Spinal cord (tissue), 10 donors: Measurements from ENCODE around the gene ASTE1. TPM values are rescaled to one million over a fixed set of nuclear protein-coding genes. Genes with fewer than 3 reads are reported as not detected.

Source experiments
- DNase-seq, 6 donors: peaks; one replicate each; pipeline versions ENCODE4 v3.0.0 to v3.0.0-alpha.2; 2013 to 2015; ENCODE audit warnings: low spot score in 6 of 6, low read depth in 4 of 6
- H3K27ac ChIP-seq: one replicate; pipeline ENCODE4 v1.5.1; 2013; ENCODE audit warnings: low read depth, low read length, control low read depth
- H3K27me3 ChIP-seq: one replicate; pipeline ENCODE4 v1.6.1; 2013; ENCODE audit warnings: low read length; ENCODE audit not compliant: control insufficient read depth, insufficient read depth
- H3K36me3 ChIP-seq: one replicate; pipeline ENCODE4 v1.6.1; 2013; ENCODE audit warnings: low read length; ENCODE audit not compliant: control insufficient read depth, insufficient read depth
- H3K4me1 ChIP-seq: one replicate; pipeline ENCODE4 v1.6.1; 2013; ENCODE audit warnings: low read length; ENCODE audit not compliant: control insufficient read depth, insufficient read depth
- H3K4me3 ChIP-seq: one replicate; pipeline ENCODE4 v1.5.1; 2013; ENCODE audit warnings: low read depth, low read length, control low read depth
- H3K9me3 ChIP-seq: one replicate; pipeline ENCODE4 v1.6.1; 2013; ENCODE audit warnings: low read length; ENCODE audit not compliant: control insufficient read depth, insufficient read depth
- WGBS: methylation state at CpG from one replicate; pipeline ENCODE4 v1.1.5; 2013; ENCODE audit warnings: missing lambda C conversion rate; ENCODE audit not compliant: insufficient coverage; 5-methylcytosine and 5-hydroxymethylcytosine counted together
- long read RNA-seq, 4 donors: transcript quantifications; one replicate each; lab custom pipeline, GENCODE V29; 2026
- polyA plus RNA-seq, 2 donors: library from polyadenylated mRNA; unstranded; fragments of 120-200 nt; gene quantifications; one replicate each; pipeline ENCODE4 v1.2.1, GENCODE V29; 2013; ENCODE audit not compliant: insufficient read length in 2 of 2
- total RNA-seq, 2 donors: library from RNA; depleted of rRNA in 1 of 2; stranded (reverse); fragments of 120-200 nt in 1 of 2; fragments of >200 nt in 1 of 2; gene quantifications; one replicate each; pipeline versions ENCODE4 v1.2.3 to v1.2.4, GENCODE V29; 2013 to 2014
- donor health status: healthy.

ASTE1 gene
- 10 to 100 TPM in 1 of 2 donors, 1 to 10 TPM in 1; 9.7 to 13.2 TPM for total RNA-seq
- 10 to 100 TPM in 1 of 2 donors, 1 to 10 TPM in 1; 9.0 to 11.9 TPM for polyA plus RNA-seq
- long read RNA-seq, donor 1, partial matches to known transcripts = 10 of 11 reads
- long read RNA-seq, donor 1, other reads (novel, unspliced or antisense) = 0 of 11 reads
- long read RNA-seq, donor 2, partial matches to known transcripts = 0 of 1 reads
- long read RNA-seq, donor 2, other reads (novel, unspliced or antisense) = 0 of 1 reads
- long read RNA-seq, donor 3, partial matches to known transcripts = 0 of 1 reads
- long read RNA-seq, donor 3, other reads (novel, unspliced or antisense) = 0 of 1 reads
- long read RNA-seq, donor 4, partial matches to known transcripts = 41 of 44 reads
- long read RNA-seq, donor 4, other reads (novel, unspliced or antisense) = 0 of 44 reads

DNA sequence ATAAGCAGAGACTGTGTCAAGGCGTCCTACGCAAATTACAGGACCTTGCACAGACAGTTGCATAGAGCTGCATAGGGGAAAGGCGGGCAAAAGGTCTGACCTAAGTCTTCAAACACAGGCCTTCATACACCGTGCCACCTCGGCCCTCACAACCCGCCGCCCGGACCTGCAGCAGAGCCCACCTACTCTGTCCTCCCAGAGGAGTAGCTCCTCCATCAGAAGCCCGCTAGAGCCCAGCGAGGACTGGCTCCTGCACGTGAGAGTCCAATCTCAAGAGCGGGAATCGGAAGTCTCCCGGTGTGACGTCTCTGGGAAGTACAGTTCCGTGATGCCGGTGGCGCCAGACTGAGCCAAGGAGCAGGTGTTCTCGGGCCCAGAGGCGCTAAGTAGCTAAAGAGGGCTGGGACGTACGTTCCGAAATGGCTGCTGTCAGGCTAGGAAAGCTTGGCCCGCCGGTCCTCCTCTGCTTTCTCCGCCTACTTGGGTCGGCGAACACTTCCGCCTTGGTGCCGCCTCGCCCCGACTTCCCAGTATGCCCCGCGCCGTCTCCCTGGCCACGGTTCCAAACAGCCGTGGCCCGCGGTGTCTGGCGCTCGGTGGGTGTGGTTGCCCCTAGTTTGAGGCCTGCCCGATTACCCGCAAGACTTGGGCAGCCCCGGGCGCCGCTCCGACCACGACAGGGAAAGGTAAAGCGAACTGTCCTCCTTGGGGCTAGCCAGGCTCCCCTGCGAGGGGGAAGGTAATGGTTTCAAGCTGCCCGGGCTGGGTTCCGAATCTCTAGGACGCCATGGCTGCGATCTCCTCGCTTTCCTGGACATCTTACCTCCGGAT lies at the start of gene ASTE1, which contains the start of gene NEK11:
ASTE1 (minus strand) TSS at position 505 of the 831 bp plus-strand sequence. CDS start 1,519 bp downstream, outside the sequence.
NEK11 (plus strand) TSS at position 557 of the 831 bp plus-strand sequence. CDS start 2,832 bp downstream, outside the sequence.
- Histone ChIP-seq H3K27ac (peak within 1 kb of the TSS; percentile 77), H3K4me3 (peak within 1 kb of the TSS; percentile 90), H3K9me3 (no peaks in the 10 kb centered on the region), H3K36me3 (peaks cover 3% of the 10 kb centered on the region), H3K4me1 (peaks cover 4% of the 10 kb centered on the region), H3K27me3 (no peaks in the 10 kb centered on the region)
- under 1% methylated on average over 53 of the region's 56 CpGs for WGBS
- DNase-seq = peak; percentile 71 to 95 (median 82)

DNA sequence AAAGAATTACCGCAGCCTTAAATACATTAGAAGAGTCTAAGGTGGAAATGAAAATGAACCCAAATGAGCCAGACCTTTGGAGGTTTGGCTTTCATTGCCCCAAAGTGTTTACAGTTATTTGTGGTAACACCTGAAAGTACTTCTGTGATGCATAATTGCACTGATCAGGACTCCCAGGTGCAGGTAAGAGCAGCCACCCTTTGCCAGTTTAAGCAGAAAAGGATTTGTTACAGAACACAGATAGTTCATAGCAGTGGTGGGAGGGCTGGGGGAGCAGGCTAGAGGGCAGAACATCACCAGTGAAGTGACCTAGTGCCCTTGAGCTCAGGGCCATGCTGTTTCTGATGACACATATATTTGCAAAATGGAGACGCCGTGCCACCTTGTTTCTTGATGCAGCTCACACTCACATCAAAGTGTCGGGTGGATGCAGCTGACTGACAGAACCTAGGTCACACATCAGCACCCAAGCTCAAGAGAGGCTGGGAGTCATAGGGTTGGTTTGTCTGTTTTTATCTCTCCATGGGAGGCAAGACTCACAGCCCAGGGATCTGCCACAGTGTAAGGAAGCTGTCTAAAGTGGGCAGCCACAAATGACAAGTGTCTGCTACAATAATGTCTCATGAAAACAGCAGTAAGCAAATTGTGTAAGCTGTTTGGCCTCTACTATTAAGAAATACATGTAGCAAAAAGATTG lies 49.2 kb upstream of the ASTE1 start:
- Histone ChIP-seq H3K27ac (no peak overlapping the region), H3K36me3 (no peaks in the 10 kb centered on the region), H3K27me3 (no peaks in the 10 kb centered on the region), H3K4me3 (no peak overlapping the region), H3K4me1 (no peaks in the 10 kb centered on the region), H3K9me3 (no peaks in the 10 kb centered on the region)
- no peak for DNase-seq
- 70% methylated on average over 2 of the region's 4 CpGs for WGBS

GRCh38 chr3:131072845-131073244 lies 46.2 kb upstream of the ASTE1 start:
- Histone ChIP-seq H3K4me1 (no peaks in the 10 kb centered on the region), H3K4me3 (no peak overlapping the region), H3K36me3 (no peaks in the 10 kb centered on the region), H3K27me3 (no peaks in the 10 kb centered on the region), H3K9me3 (no peaks in the 10 kb centered on the region), H3K27ac (no peak overlapping the region)
- no peak for DNase-seq
- 70% methylated on average over 2 of the region's 2 CpGs for whole genome bisulfite sequencing

- no peaks in the 10 kb centered on the region for H3K27me3 ChIP-seq
- H3K27ac ChIP-seq = no peak overlapping the region
- no peaks in the 10 kb centered on the region for H3K9me3 ChIP-seq
- no peak overlapping the region for H3K4me3 ChIP-seq
- H3K36me3 ChIP-seq = no peaks in the 10 kb centered on the region
- no CpG with 5 or more reads among the region's 2 CpGs for WGBS
- H3K4me1 ChIP-seq = no peaks in the 10 kb centered on the region
- no peak for DNase-seq
Observed at GRCh38 chr3:131072099-131072559, 45.5 kb upstream of the ASTE1 start.

DNA sequence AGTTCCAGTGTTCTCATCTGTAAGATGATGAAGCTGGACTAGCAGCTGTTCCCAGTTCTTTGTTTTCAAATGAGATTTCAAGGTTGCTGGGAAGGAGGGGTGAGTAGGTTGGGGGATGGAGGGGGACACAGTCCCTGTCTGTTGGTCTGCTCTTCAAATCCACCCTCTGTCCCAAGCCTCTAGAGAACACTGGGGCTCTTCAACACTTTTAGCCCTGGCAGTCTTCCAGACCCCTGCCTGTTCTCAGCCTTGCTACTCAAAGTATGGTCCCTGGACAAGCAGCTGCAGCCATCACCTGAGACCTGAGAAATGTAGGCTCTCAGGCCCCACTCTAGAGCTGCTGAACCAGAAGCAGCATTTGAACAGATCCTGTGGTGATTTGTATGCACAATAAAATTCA lies 41.4 kb upstream of the ASTE1 start:
- H3K36me3 ChIP-seq = no peaks in the 10 kb centered on the region
- no peaks in the 10 kb centered on the region for H3K4me1 ChIP-seq
- DNase-seq = peak in 1 of 6 donors; percentile 19
- H3K4me3 ChIP-seq = no peak overlapping the region
- H3K27me3 ChIP-seq = no peaks in the 10 kb centered on the region
- no peak overlapping the region for H3K27ac ChIP-seq
- no peaks in the 10 kb centered on the region for H3K9me3 ChIP-seq

- Histone ChIP-seq H3K27me3 (no peaks in the 10 kb centered on the region), H3K4me1 (no peaks in the 10 kb centered on the region), H3K36me3 (no peaks in the 10 kb centered on the region), H3K9me3 (no peaks in the 10 kb centered on the region), H3K27ac (no peak overlapping the region), H3K4me3 (no peak overlapping the region)
- WGBS = no CpG with 5 or more reads among the region's 3 CpGs
- DNase-seq = peak in 2 of 6 donors; percentile 27 to 62
Observed at GRCh38 chr3:131053043-131053859, 26.6 kb upstream of the ASTE1 start.

DNA sequence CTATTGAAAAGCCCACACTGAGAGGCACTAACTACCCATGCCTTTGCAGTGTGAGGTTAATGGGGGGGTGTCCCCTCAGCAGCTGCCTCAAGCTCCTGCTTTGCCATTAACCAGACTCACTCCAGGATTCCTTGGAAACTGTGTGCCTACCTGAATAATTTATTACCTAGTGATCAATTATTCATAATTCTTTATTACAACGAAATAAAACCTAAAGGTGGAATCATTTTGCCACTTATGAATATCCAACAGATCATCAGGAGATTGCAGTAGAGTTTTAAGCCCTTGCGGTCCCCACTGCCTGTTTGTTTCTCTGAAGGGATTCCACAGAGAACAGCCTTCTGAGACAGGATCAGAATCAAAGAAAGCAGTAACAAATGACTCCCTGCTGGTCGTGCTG lies 23.4 kb upstream of the ASTE1 start:
- DNase-seq = peak in 1 of 6 donors; percentile 51
- Histone ChIP-seq H3K36me3 (peaks cover 2% of the 10 kb centered on the region), H3K9me3 (no peaks in the 10 kb centered on the region), H3K4me3 (no peak overlapping the region), H3K4me1 (no peaks in the 10 kb centered on the region), H3K27me3 (no peaks in the 10 kb centered on the region), H3K27ac (no peak overlapping the region)
- WGBS = 77% methylated on average over 1 of the region's 3 CpGs

DNA sequence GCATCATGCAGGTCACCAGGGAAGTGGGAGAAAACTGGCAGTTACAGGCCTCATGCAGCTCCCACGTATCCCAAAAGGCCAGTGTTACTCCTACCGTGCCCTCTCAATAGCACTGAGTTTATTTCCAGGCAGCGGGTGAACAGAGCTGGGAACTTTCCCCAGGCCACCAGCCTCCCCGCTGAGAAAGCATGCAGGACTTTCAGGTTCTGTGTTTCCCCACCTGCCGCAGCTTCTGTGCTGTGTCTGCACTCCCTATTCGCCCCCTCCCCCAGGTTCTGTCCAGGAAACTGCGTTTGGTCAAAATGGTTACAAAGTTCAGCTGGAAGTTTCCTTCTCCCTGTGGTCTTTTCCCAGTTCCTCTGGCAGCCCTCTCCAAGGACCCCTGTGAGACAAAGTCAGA lies 21.4 kb upstream of the ASTE1 start:
- Histone ChIP-seq H3K27ac (no peak overlapping the region), H3K4me1 (no peaks in the 10 kb centered on the region), H3K9me3 (no peaks in the 10 kb centered on the region), H3K4me3 (no peak overlapping the region), H3K36me3 (peaks cover 2% of the 10 kb centered on the region), H3K27me3 (no peaks in the 10 kb centered on the region)
- DNase-seq = no peak
- 95% methylated on average over 7 of the region's 7 CpGs for WGBS

DNA sequence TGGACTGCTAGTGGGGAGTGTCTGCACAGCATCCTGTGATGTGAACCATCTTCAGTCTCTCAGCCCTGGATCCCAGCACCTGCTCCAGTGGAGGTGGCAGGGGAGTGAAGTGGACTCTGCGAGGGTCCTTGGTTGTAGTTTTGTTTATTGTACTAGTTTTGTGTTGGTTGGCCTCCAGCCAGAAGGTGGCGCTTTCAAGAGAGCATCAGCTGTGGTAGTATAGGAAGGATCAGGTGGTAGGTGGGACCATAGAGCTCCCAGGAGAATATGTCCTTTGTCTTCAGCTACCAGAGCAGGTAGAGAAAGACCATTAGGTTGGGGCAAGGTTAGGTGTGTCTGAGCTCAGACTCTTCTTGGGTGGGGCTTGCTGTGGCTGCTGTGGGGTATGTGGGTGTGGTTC lies 21.0 kb upstream of the ASTE1 start:
- WGBS = 86% methylated on average over 2 of the region's 2 CpGs
- no peak overlapping the region for H3K27ac ChIP-seq
- H3K4me3 ChIP-seq = no peak overlapping the region

More for the DNA sequence above, 21.0 kb upstream of the ASTE1 start:
- no peak for DNase-seq
- Histone ChIP-seq H3K9me3 (no peaks in the 10 kb centered on the region), H3K27me3 (no peaks in the 10 kb centered on the region), H3K36me3 (peaks cover 2% of the 10 kb centered on the region), H3K4me1 (no peaks in the 10 kb centered on the region)
